ENCODE results near the gene SMKR1. TPM values are rescaled to one million over a fixed set of nuclear protein-coding genes. Genes with fewer than 3 reads are reported as not detected.

SMKR1 gene
- total RNA-seq, 2 donors from 2014 or later: 0.32 TPM; not detected in 1

DNA sequence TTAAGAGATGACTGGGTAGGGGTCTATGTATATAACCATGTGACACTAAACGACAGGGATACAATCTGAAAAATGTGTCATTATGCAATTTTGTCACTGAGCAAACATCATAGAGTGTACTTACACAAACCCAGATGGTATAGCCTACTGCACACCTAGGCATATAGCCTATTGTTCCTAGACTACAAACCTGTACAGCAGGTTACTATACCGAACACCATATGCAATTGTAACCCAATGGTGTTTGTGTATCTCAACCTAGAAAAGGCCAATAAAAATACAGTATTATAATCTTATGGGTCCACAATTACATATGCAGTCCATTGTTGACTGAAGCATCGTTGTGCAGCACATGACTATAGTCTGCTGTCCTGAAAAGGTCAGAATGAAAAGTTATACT is 45.2 kb upstream of the SMKR1 start:
- H3K27me3 ChIP-seq: no peaks in the 10 kb centered on the region
- H3K4me1 ChIP-seq: no peaks in the 10 kb centered on the region
- intact Hi-C loops (cut with DNase I): no loop called here
- no peaks in the 10 kb centered on the region for H3K9me3 ChIP-seq
- TF ChIP-seq, protein P1, sequence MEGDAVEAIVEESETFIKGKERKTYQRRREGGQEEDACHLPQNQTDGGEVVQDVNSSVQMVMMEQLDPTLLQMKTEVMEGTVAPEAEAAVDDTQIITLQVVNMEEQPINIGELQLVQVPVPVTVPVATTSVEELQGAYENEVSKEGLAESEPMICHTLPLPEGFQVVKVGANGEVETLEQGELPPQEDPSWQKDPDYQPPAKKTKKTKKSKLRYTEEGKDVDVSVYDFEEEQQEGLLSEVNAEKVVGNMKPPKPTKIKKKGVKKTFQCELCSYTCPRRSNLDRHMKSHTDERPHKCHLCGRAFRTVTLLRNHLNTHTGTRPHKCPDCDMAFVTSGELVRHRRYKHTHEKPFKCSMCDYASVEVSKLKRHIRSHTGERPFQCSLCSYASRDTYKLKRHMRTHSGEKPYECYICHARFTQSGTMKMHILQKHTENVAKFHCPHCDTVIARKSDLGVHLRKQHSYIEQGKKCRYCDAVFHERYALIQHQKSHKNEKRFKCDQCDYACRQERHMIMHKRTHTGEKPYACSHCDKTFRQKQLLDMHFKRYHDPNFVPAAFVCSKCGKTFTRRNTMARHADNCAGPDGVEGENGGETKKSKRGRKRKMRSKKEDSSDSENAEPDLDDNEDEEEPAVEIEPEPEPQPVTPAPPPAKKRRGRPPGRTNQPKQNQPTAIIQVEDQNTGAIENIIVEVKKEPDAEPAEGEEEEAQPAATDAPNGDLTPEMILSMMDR (IDR thresholded peaks at IDR 0.05): no peak
- no peak overlapping the region for H3K27ac ChIP-seq
- no peak overlapping the region for H3K4me3 ChIP-seq
- no peak overlapping the region for H3K9ac ChIP-seq (ENCODE audit: low read depth in 2 of 2, low read length in 2 of 2)
- H3K36me3 ChIP-seq: no peaks in the 10 kb centered on the region
- DNase-seq: no peak

DNA sequence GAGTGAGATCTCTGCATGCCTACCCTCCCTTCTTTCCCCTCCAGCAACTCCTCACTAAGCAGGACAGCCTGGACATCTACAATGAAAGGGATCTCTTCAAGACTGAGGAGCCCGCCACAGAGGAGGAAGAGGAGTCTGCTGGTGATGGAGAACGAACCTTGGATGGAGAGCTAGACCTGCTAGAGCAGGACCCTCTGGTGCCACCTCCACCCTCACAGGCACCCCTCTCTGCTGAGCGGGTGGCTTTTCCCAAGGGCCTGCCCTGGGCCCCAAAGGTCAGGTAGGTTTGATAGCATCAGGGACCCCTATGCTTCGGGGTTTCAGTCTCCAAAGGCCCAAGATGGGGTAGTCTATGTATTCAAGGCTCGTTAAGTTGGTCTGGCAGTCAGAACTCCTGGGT is 44.2 kb upstream of the SMKR1 start:
- Histone ChIP-seq H3K9ac (ENCODE audit: low read depth in 2 of 2, low read length in 2 of 2) (no peak overlapping the region), H3K27me3 (no peaks in the 10 kb centered on the region), H3K36me3 (no peaks in the 10 kb centered on the region), H3K27ac (no peak overlapping the region), H3K4me1 (no peaks in the 10 kb centered on the region), H3K4me3 (no peak overlapping the region), H3K9me3 (no peaks in the 10 kb centered on the region)
- intact Hi-C loops (cut with DNase I): no loop called here
- TF ChIP-seq, protein P1 (IDR thresholded peaks at IDR 0.05): no peak
- DNase-seq: no peak

DNA sequence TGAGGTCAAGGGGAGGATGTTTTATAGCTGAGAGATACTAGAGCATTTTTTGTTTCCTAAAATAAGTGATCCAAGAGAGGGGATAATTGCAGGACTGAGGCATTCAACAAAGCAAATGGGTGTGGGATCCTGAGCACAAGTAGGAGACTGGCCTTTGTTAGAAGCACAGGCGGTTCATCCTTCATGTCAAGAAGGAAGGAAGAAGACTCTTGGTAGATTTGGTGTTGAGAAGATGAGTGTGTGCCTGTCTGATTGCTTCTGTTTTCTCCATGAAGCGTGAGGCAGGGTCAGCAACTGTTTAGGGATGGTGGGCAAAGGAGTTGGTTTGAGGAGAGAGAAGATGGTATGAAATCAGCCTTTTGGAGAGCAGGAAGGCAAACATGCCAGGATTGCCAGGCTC is 40.5 kb upstream of the SMKR1 start:
- no peaks in the 10 kb centered on the region for H3K36me3 ChIP-seq
- H3K9me3 ChIP-seq: no peaks in the 10 kb centered on the region
- TF ChIP-seq, protein P1 (IDR thresholded peaks at IDR 0.05): no peak
- DNase-seq: no peak
- H3K4me1 ChIP-seq: no peaks in the 10 kb centered on the region
- no peaks in the 10 kb centered on the region for H3K27me3 ChIP-seq
- no peak overlapping the region for H3K9ac ChIP-seq (ENCODE audit: low read depth in 2 of 2, low read length in 2 of 2)
- intact Hi-C loops (cut with DNase I): no loop called here
- H3K4me3 ChIP-seq: no peak overlapping the region
- H3K27ac ChIP-seq: no peak overlapping the region

DNA sequence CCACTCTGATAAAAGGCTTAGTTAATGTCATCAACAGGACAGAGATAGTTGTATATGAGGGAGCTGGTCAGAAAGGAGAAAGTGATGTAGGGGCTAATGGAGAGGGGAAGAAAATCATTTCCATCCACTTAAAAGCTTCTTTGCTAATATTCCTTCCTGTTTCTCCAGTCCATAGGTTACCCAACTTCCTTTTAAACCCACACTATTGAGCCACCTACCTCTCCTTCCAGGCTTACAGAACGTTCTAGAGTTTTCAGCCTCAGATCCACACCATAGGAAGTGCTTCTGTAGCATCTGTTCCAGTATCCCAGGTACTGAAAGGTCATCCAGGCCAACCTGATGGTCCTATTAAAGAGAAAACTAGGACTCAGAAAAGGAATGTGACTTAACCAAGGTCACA is 39.9 kb upstream of the SMKR1 start:
- H3K4me1 ChIP-seq: no peaks in the 10 kb centered on the region
- H3K27ac ChIP-seq: no peak overlapping the region
- H3K4me3 ChIP-seq: no peak overlapping the region
- TF ChIP-seq, protein P1 (IDR thresholded peaks at IDR 0.05): no peak
- no peak overlapping the region for H3K9ac ChIP-seq (ENCODE audit: low read depth in 2 of 2, low read length in 2 of 2)
- intact Hi-C loops (cut with DNase I): no loop called here
- H3K9me3 ChIP-seq: no peaks in the 10 kb centered on the region
- H3K27me3 ChIP-seq: no peaks in the 10 kb centered on the region
- no peaks in the 10 kb centered on the region for H3K36me3 ChIP-seq
- no peak for DNase-seq

DNA sequence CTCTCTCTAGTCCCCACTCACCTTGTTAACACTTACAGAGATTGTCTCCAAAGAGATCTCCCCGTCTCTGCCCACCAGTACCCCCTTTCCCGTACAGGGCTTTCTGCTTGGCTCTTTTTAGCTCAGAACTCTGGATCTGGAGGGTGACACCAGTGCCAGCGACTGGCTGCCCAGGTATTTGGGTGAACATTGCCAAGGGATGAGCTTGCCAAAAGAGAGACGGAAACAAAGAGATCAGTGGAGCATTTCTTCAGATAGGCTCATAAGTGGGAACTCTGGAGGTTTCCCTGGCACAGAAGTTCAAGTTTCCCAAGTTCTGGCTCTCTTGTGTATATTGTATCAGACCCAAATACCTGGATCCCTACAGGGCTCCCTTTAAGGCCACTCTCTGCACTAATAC is 38.1 kb upstream of the SMKR1 start:
- no peaks in the 10 kb centered on the region for H3K27me3 ChIP-seq
- TF ChIP-seq, protein P1 (IDR thresholded peaks at IDR 0.05): no peak
- H3K9me3 ChIP-seq: no peaks in the 10 kb centered on the region
- intact Hi-C loops (cut with DNase I): no loop called here
- H3K36me3 ChIP-seq: no peaks in the 10 kb centered on the region
- DNase-seq: no peak
- no peak overlapping the region for H3K27ac ChIP-seq
- H3K4me1 ChIP-seq: no peaks in the 10 kb centered on the region
- H3K9ac ChIP-seq (ENCODE audit: low read depth in 2 of 2, low read length in 2 of 2): no peak overlapping the region
- no peak overlapping the region for H3K4me3 ChIP-seq

DNA sequence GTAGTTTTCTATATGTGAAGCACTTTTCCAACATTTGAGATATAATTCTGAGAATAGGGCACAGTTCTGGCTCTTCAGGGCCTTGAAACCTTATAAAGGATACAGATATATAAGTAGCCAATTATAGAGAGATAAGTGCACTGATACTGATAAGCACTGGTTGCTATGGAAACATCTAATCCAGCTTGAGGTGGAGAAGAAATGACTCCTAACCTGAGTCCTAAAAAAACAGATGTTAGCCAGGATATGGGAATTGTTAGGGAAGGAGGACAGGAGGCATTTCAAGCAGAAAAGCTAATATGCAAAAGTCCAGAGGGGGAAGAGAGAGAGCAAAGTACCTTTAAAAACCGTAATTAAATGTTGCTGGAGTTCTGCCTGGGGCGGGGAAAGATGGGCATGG is 37.3 kb upstream of the SMKR1 start:
- Histone ChIP-seq H3K27ac (no peak overlapping the region), H3K36me3 (no peaks in the 10 kb centered on the region), H3K4me3 (no peak overlapping the region), H3K9me3 (no peaks in the 10 kb centered on the region), H3K9ac (ENCODE audit: low read depth in 2 of 2, low read length in 2 of 2) (no peak overlapping the region), H3K4me1 (no peaks in the 10 kb centered on the region), H3K27me3 (no peaks in the 10 kb centered on the region)
- intact Hi-C loops (cut with DNase I): no loop called here
- TF ChIP-seq, protein P1 (IDR thresholded peaks at IDR 0.05): no peak
- no peak for DNase-seq

All from colonic mucosa (tissue), 4 donors.